GM12878 (cell line): ENCODE measurements around the gene RSBN1L. TPM values are rescaled to one million over a fixed set of nuclear protein-coding genes. Genes with fewer than 3 reads are reported as not detected.

ENCODE experiments used
- ATAC-seq: fragments of 200-7000 bp; cut with Tn5 transposase; 3 replicates; pipeline ENCODE4 v1.9.1; 2020; ENCODE audit warnings: mild to moderate bottlenecking, moderate library complexity
- BruUV-seq: library from RNA; stranded (reverse); fragments of 400-500 nt; replicated peaks from 2 replicates; lab custom pipeline; 2021; lab: Mats Ljungman, UMichigan
- CTCF ChIA-PET: fragments of 300-600 bp; sonication (Branson Sonifier 250); formaldehyde crosslinking; extraction: SDS; loops from one replicate; lab custom pipeline; 2021; ENCODE audit warnings: inconsistent platforms; lab: Yijun Ruan, JAX
- POLR2A ChIA-PET: fragments of 350-600 bp; formaldehyde crosslinking; extraction: SDS; loops from one replicate; lab custom pipeline; 2021; ENCODE audit warnings: inconsistent platforms; lab: Charles Lee
- RAD21 ChIA-PET: fragments of 300-600 bp; sonication (Branson Sonifier 250); formaldehyde crosslinking; loops from one replicate; lab custom pipeline; 2023; ENCODE audit warnings: antibody characterized with exemption; ENCODE audit not compliant: unreplicated experiment; lab: Charles Lee
- SMC1A ChIA-PET: fragments of 300-600 bp; sonication (Branson Sonifier 250); formaldehyde crosslinking; loops from one replicate; lab custom pipeline; 2023; ENCODE audit not compliant: unreplicated experiment, uncharacterized antibody; lab: Charles Lee
- DNase-seq: peaks from one replicate; pipeline ENCODE4 v3.0.0-alpha.2; 2011; ENCODE audit warnings: low read depth, low spot score
- FAIRE-seq: peaks from 3 replicates; lab custom pipeline; 2011; peaks lifted over from hg19 to GRCh38; lab: Jason Lieb, UNC
- H2AFZ ChIP-seq: 2 replicates; pipeline ENCODE4 v1.6.0; 2011; ENCODE audit warnings: low read depth, low read length, control low read depth; ENCODE audit not compliant: control insufficient read depth
- H3K27ac ChIP-seq: 2 replicates; pipeline ENCODE4 v1.5.1; 2011; ENCODE audit warnings: control low read depth; ENCODE audit not compliant: control insufficient read depth, insufficient read depth
- H3K27me3 ChIP-seq, 2 experiments: replicated peaks in 1 of 2; 2 replicates each; pipeline versions ENCODE4 v1.6.0 to v1.6.1; 2011; ENCODE audit warnings: low read length in 1 of 2; ENCODE audit not compliant: control insufficient read depth in 2 of 2, insufficient read depth in 2 of 2
- H3K36me3 ChIP-seq, 2 experiments: 2 replicates each; pipeline ENCODE4 v1.5.1; 2011; ENCODE audit warnings: low read length in 1 of 2; ENCODE audit not compliant: control insufficient read depth in 2 of 2, insufficient read depth in 2 of 2
- H3K4me1 ChIP-seq: 2 replicates; pipeline ENCODE4 v1.6.1; 2011; ENCODE audit warnings: mild to moderate bottlenecking, low read length, moderate library complexity, mixed read lengths; ENCODE audit not compliant: control insufficient read depth, insufficient read depth
- H3K4me2 ChIP-seq: 2 replicates; pipeline ENCODE4 v1.6.0; 2011; ENCODE audit warnings: control low read depth; ENCODE audit not compliant: control insufficient read depth, insufficient read depth
- H3K4me3 ChIP-seq: fragments of 200-600 bp; sonication (generic); 2 replicates; pipeline ENCODE4 v1.5.1; 2016
- H3K79me2 ChIP-seq: 2 replicates; pipeline ENCODE4 v1.6.0; 2011; ENCODE audit warnings: low read length; ENCODE audit not compliant: control insufficient read depth, insufficient read depth
- H3K9ac ChIP-seq: 2 replicates; pipeline ENCODE4 v1.8.0; 2011; ENCODE audit warnings: low read length, control low read depth, mixed read lengths; ENCODE audit not compliant: control insufficient read depth, insufficient read depth
- H3K9me3 ChIP-seq: replicated peaks from 3 replicates; pipeline ENCODE4 v1.5.1; 2011; ENCODE audit warnings: mild to moderate bottlenecking, low read length; ENCODE audit not compliant: control insufficient read depth, insufficient read depth
- H4K20me1 ChIP-seq: 2 replicates; pipeline ENCODE4 v1.6.0; 2011; ENCODE audit not compliant: control insufficient read depth, insufficient read depth
- BHLHE40 ChIP-seq, 2 experiments: fragments of 450-650 bp in 1 of 2; IDR thresholded peaks; 2 replicates each; pipeline ENCODE4 v1.6.1; 2011 to 2017; ENCODE audit warnings: low read depth in 2 of 2, borderline replicate concordance in 1 of 2, improper control_type of control experiment in 1 of 2, low read length in 1 of 2, mild to moderate bottlenecking in 1 of 2
- BRCA1 ChIP-seq: IDR thresholded peaks from 2 replicates; pipeline ENCODE4 v1.6.1; 2011; ENCODE audit warnings: low read depth, low read length, improper control_type of control experiment
- CEBPB ChIP-seq, 2 experiments: fragments of 150-350 bp in 1 of 2; IDR thresholded peaks; 2 replicates each; pipeline ENCODE4 v1.6.1; 2012 to 2014; ENCODE audit warnings: low read depth in 2 of 2, low read length in 2 of 2, borderline replicate concordance in 1 of 2, inconsistent platforms in 1 of 2
- FOXM1 ChIP-seq: IDR thresholded peaks from 2 replicates; pipeline ENCODE4 v1.6.1; 2012; ENCODE audit warnings: low read depth, mild to moderate bottlenecking, inconsistent platforms, low read length, moderate library complexity
- NR2C2 ChIP-seq: IDR thresholded peaks from 2 replicates; pipeline ENCODE4 v1.6.1; 2011; ENCODE audit warnings: borderline replicate concordance, low read depth; ENCODE audit not compliant: control insufficient read depth, insufficient read length
- PAX5 ChIP-seq: IDR thresholded peaks from 2 replicates; pipeline ENCODE4 v1.6.1; 2011; ENCODE audit warnings: low read depth, low read length, borderline replicate concordance
- SIX5 ChIP-seq: IDR thresholded peaks from 2 replicates; pipeline ENCODE4 v1.6.1; 2011; ENCODE audit warnings: mild to moderate bottlenecking, low read depth, low read length, moderate library complexity; ENCODE audit not compliant: severe bottlenecking
- SMAD5 ChIP-seq: IDR thresholded peaks from 2 replicates; pipeline ENCODE4 v1.6.1; 2016; ENCODE audit warnings: antibody characterized with exemption, low read depth
- TBL1XR1 ChIP-seq: IDR thresholded peaks from 2 replicates; pipeline ENCODE4 v1.6.1; 2012; ENCODE audit warnings: low read depth, low read length, improper control_type of control experiment
- ZBTB40 ChIP-seq: fragments of 450-650 bp; IDR thresholded peaks from 2 replicates; pipeline ENCODE4 v1.6.1; 2016; ENCODE audit warnings: mild to moderate bottlenecking, moderate library complexity, borderline replicate concordance
- WGBS: methylation state at CpG from one replicate; pipeline ENCODE4 v1.1.6; 2016; ENCODE audit warnings: low lambda C conversion rate; ENCODE audit not compliant: insufficient replicate concordance, insufficient coverage; ENCODE audit errors: missing lambda C conversion rate; 5-methylcytosine and 5-hydroxymethylcytosine counted together
- in situ Hi-C: fragments of 300-500 bp; cut with MboI; formaldehyde crosslinking; loops from 9 replicates; pipeline ENCODE4 v1.14.3; 2018; ENCODE audit warnings: mixed read lengths
- intact Hi-C: fragments of 100-400 bp; cut with micrococcal nuclease; formaldehyde crosslinking; loops from one replicate; pipeline ENCODE4 v1.14.2; 2022; ENCODE audit not compliant: unreplicated experiment
- polyA plus RNA-seq, 11 experiments: library from polyadenylated mRNA; depleted of rRNA in 4 of 11; unstranded in 6 of 11; stranded (reverse) in 5 of 11; fragments of >200 nt; fragmentation: Nextera tagmentation in 4 of 11; fragmentation: Illumina TruSeq in 1 of 11; extraction: Ambion mirVana in 4 of 11; extraction: Trizol in 1 of 11; gene quantifications; 1 replicate in 1 of 11; 2 replicates in 10 of 11; pipeline versions ENCODE4 v1.2.1 to v1.2.3, GENCODE V29; 2011 to 2016; ENCODE audit warnings: inconsistent platforms in 2 of 11, missing spikeins in 2 of 11, low read depth in 1 of 11
- total RNA-seq, 4 experiments: library from RNA; depleted of rRNA in 3 of 4; stranded (reverse); fragments of >200 nt in 3 of 4; fragmentation: Illumina TruSeq in 1 of 4; extraction: Trizol in 1 of 4; gene quantifications; 2 replicates each; pipeline versions ENCODE4 v1.2.1 to v1.2.3, GENCODE V29; 2013 to 2021

RSBN1L gene
- total and polyA plus RNA-seq, 10 of the 15 experiments (the other 5 are each of a cell fraction or from before 2014, with no cell fraction given), result 4.5 to 23.7 (median 10.3) TPM

DNA sequence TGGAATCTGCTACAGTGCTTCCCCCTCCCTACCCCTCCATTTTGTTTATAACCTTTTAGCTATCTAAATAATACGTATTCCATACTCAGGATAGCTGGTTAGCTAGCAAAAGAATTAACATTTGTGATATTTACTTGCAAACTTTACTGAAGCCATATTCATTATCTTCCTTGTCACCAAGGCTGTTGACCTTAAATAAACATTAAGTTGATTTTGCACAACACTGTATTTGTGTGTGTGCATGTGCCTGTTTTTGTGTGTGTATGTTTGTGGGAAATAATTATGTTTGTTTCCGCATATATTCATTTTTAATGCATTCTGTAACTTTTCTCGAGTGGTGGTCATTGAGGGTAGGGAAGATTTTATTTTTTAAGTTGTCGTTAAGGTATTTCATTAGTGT, 86.1 kb downstream of the RSBN1L start:
- peaks cover 9% of the 10 kb centered on the region for H3K9me3 ChIP-seq
- in situ Hi-C loops (no loop called here), intact Hi-C loops (no loop called here)
- no peak overlapping the region for H2AFZ ChIP-seq
- no peak overlapping the region for H3K27ac ChIP-seq
- 97% methylated on average over 4 of the region's 4 CpGs for WGBS
- ChIA-PET POLR2A (no interaction called here), CTCF (interaction anchor here (1.7 kb wide), 1 partner anchor 10 kb away, joined by 5 read pairs; no protein-coding TSS in a partner anchor), RAD21 (no interaction called here), SMC1A (interaction anchor here (1.7 kb wide), 1 partner anchor 25 kb away, joined by 4 read pairs; no protein-coding TSS in a partner anchor)
- no TSS peak for BruUV-seq
- H3K9ac ChIP-seq, result no peak overlapping the region
- no peaks in the 10 kb centered on the region for H3K79me2 ChIP-seq
- DNase-seq (no peak), ATAC-seq (no peak), FAIRE-seq (no peak)
- no peak overlapping the region for H3K4me2 ChIP-seq
- H3K4me3 ChIP-seq, result no peak overlapping the region
- TF ChIP-seq BHLHE40 (IDR thresholded peaks at IDR 0.05; ENCODE audit: borderline replicate concordance in 1 of 2, low read depth in 2 of 2, low read length in 1 of 2) (no peak), CEBPB (IDR thresholded peaks at IDR 0.05; ENCODE audit: borderline replicate concordance in 1 of 2, low read depth in 2 of 2, low read length in 2 of 2) (no peak), ZBTB40 (no peak), SMAD5 (no peak), NR2C2 (no peak), PAX5 (no peak), BRCA1 (no peak), SIX5 (no peak), TBL1XR1 (no peak), FOXM1 (no peak)
- H3K4me1 ChIP-seq, result no peaks in the 10 kb centered on the region
- H4K20me1 ChIP-seq, result no peaks in the 10 kb centered on the region
- H3K36me3 ChIP-seq, result peaks cover 0 to 22% of the 10 kb centered on the region in 2 experiments; a peak in 3 of 4 replicates
- H3K27me3 ChIP-seq, result no peaks in the 10 kb centered on the region
